ENCODE results near the gene OPRM1. TPM values are rescaled to one million over a fixed set of nuclear protein-coding genes. Genes with fewer than 3 reads are reported as not detected.
A peak's percentile ranks its signal among the peaks of the same experiment; 100 is the strongest.

The OPRM1 gene
- total and polyA plus RNA-seq, 11 donors = not detected

GRCh38 chr6:154277629-154278017 lies 238.6 kb downstream of the OPRM1 start:
- Histone ChIP-seq H3K36me3 (no peaks in the 10 kb centered on the region), H3K27me3 (no peaks in the 10 kb centered on the region), H3K4me3 (peak overlapping the region in 1 of 12 donors; percentile 19), H3K4me1 (peaks cover 0 to 19% (median 0%) of the 10 kb centered on the region in 12 donors), H3K9me3 (no peaks in the 10 kb centered on the region), H3K27ac (no peak overlapping the region)
- DNase-seq (no peak), ATAC-seq (no peak)
- intact Hi-C loops (cut with DNase I) = loop anchor here (2.0 to 10.0 kb wide), 6 partner anchors 87 to 125 kb away; no protein-coding TSS in a partner anchor
- TF ChIP-seq CTCF (IDR thresholded peaks at IDR 0.05) = peak in 2 of 12 donors; percentile 6 to 11
- TF ChIP-seq POLR2A (IDR thresholded peaks at IDR 0.05) = no peak
- 58 to 65% (median 61%) methylated on average over 7 of the region's 7 CpGs for WGBS, 4 donors

- 83 to 89% (median 86%) methylated on average over 2 of the region's 2 CpGs for WGBS, 4 donors
- H3K4me3 ChIP-seq = no peak overlapping the region
- DNase-seq (no peak), ATAC-seq (no peak)
- no peak overlapping the region for H3K27ac ChIP-seq
- intact Hi-C loops (cut with DNase I) = no loop called here
- TF ChIP-seq CTCF (IDR thresholded peaks at IDR 0.05) (no peak), POLR2A (IDR thresholded peaks at IDR 0.05) (no peak)
- H3K9me3 ChIP-seq = peaks cover 0 to 12% (median 0%) of the 10 kb centered on the region in 12 donors
- no peaks in the 10 kb centered on the region for H3K36me3 ChIP-seq
- no peaks in the 10 kb centered on the region for H3K27me3 ChIP-seq
- peaks cover 0 to 19% (median 0%) of the 10 kb centered on the region in 12 donors for H3K4me1 ChIP-seq
Observed at GRCh38 chr6:154280521-154280920, 241.5 kb downstream of the OPRM1 start.

- intact Hi-C loops (cut with DNase I) = no loop called here
- DNase-seq (no peak), ATAC-seq (no peak)
- TF ChIP-seq POLR2A (IDR thresholded peaks at IDR 0.05) (no peak), CTCF (IDR thresholded peaks at IDR 0.05) (no peak)
- H3K4me3 ChIP-seq = no peak overlapping the region
- H3K36me3 ChIP-seq = no peaks in the 10 kb centered on the region
- H3K9me3 ChIP-seq = peaks cover 0 to 12% (median 0%) of the 10 kb centered on the region in 12 donors
- 94 to 98% (median 97%) methylated on average over 7 of the region's 7 CpGs for WGBS, 4 donors
- no peak overlapping the region for H3K27ac ChIP-seq
- no peaks in the 10 kb centered on the region for H3K4me1 ChIP-seq
- no peaks in the 10 kb centered on the region for H3K27me3 ChIP-seq
Observed at GRCh38 chr6:154284313-154284853, 245.3 kb downstream of the OPRM1 start.

GRCh38 chr6:154285826-154286225 lies 246.8 kb downstream of the OPRM1 start:
- intact Hi-C loops (cut with DNase I) = no loop called here
- H3K27ac ChIP-seq = no peak overlapping the region
- no peaks in the 10 kb centered on the region for H3K36me3 ChIP-seq
- no peak for ATAC-seq
- H3K27me3 ChIP-seq = no peaks in the 10 kb centered on the region
- peaks cover 0 to 21% (median 0%) of the 10 kb centered on the region in 12 donors for H3K9me3 ChIP-seq
- 44 to 58% (median 50%) methylated on average over 1 of the region's 1 CpG for WGBS, 4 donors
- H3K4me1 ChIP-seq = no peaks in the 10 kb centered on the region
- H3K4me3 ChIP-seq = no peak overlapping the region
- no peak for TF ChIP-seq POLR2A (IDR thresholded peaks at IDR 0.05)
- TF ChIP-seq CTCF (IDR thresholded peaks at IDR 0.05) = no peak
- no peak for DNase-seq

Measured in heart left ventricle (tissue), 16 donors.